CD4-positive, alpha-beta T cell (primary cell): ENCODE measurements around the gene TMEM200B. TPM values are rescaled to one million over a fixed set of nuclear protein-coding genes. Genes with fewer than 3 reads are reported as not detected.

ENCODE experiments used
- ATAC-seq: fragments of 200-7000 bp; cut with Tn5 transposase; one replicate; pipeline ENCODE4 v1.10.0; 2022; ENCODE audit warnings: mild to moderate bottlenecking; ENCODE audit not compliant: poor library complexity
- CTCF ChIA-PET: fragments of 350-600 bp; sonication (Branson Sonifier 250); formaldehyde crosslinking; loops from one replicate; lab custom pipeline; 2021; ENCODE audit warnings: antibody characterized with exemption, inconsistent platforms; lab: Charles Lee
- POLR2A ChIA-PET: fragments of 350-600 bp; sonication (Branson Sonifier 250); formaldehyde crosslinking; loops from one replicate; lab custom pipeline; 2021; ENCODE audit warnings: antibody characterized with exemption, inconsistent platforms; lab: Charles Lee
- DNase-seq, 14 experiments: peaks; one replicate each; pipeline ENCODE4 v3.0.0-alpha.2; 2013 to 2020; ENCODE audit warnings: mixed read lengths in 2 of 14
- H3K27ac ChIP-seq, 2 donors: one replicate each; pipeline versions ENCODE4 v1.5.1 to v1.7.0; 2013; ENCODE audit warnings: low read length in 2 of 2, low read depth in 1 of 2, mild to moderate bottlenecking in 1 of 2
- H3K27me3 ChIP-seq, 2 experiments: 1 replicate in 1 of 2; 2 replicates in 1 of 2; pipeline versions ENCODE4 v1.6.1 to v1.7.0; 2013; ENCODE audit warnings: low read length in 2 of 2, control low read depth in 1 of 2, mild to moderate bottlenecking in 1 of 2, moderate library complexity in 1 of 2; ENCODE audit not compliant: insufficient read depth in 2 of 2, control insufficient read depth in 1 of 2
- H3K36me3 ChIP-seq: one replicate; pipeline ENCODE4 v1.6.1; 2013; ENCODE audit warnings: low read length, control low read depth; ENCODE audit not compliant: insufficient read depth
- H3K4me1 ChIP-seq: one replicate; pipeline ENCODE4 v1.6.1; 2013; ENCODE audit warnings: low read length, control low read depth; ENCODE audit not compliant: insufficient read depth
- H3K4me3 ChIP-seq: one replicate; pipeline ENCODE4 v1.5.1; 2013; ENCODE audit warnings: mild to moderate bottlenecking, low read length, moderate library complexity
- H3K9me3 ChIP-seq, 2 experiments: 1 replicate in 1 of 2; 2 replicates in 1 of 2; pipeline versions ENCODE4 v1.6.1 to v1.7.0; 2013; ENCODE audit warnings: low read length in 2 of 2, mild to moderate bottlenecking in 2 of 2, control low read depth in 1 of 2, moderate library complexity in 1 of 2; ENCODE audit not compliant: control insufficient read depth in 1 of 2, insufficient read depth in 1 of 2
- H3K27ac Mint-ChIP-seq: one replicate; pipeline ENCODE4 v1.8.0; 2020; ENCODE audit warnings: mixed read lengths
- H3K27me3 Mint-ChIP-seq: one replicate; pipeline ENCODE4 v1.8.0; 2021; ENCODE audit warnings: mixed read lengths
- H3K36me3 Mint-ChIP-seq: one replicate; pipeline ENCODE4 v1.8.0; 2021; ENCODE audit warnings: low read depth, mixed read lengths
- H3K4me1 Mint-ChIP-seq: one replicate; pipeline ENCODE4 v1.8.0; 2021; ENCODE audit warnings: low read depth, mixed read lengths
- H3K4me3 Mint-ChIP-seq: one replicate; pipeline ENCODE4 v1.8.0; 2020; ENCODE audit warnings: mild to moderate bottlenecking, mixed read lengths
- H3K9me3 Mint-ChIP-seq: one replicate; pipeline ENCODE4 v1.8.0; 2020; ENCODE audit warnings: mixed read lengths
- CTCF ChIP-seq: fragments of 200-600 bp; IDR thresholded peaks from one replicate; pipeline ENCODE4 v1.8.0; 2022; ENCODE audit warnings: antibody characterized with exemption, mild to moderate bottlenecking
- intact Hi-C, 2 experiments: fragments of 100-400 bp; cut with DNase I in 1 of 2; cut with micrococcal nuclease in 1 of 2; formaldehyde crosslinking; loops; one replicate each; pipeline versions ENCODE4 v1.15.1 to v1.9.0; 2023 to 2025; cut with DNase I, micrococcal nuclease
- total RNA-seq, 174 experiments: library from RNA in 2 of 174; stranded (reverse) in 2 of 174; gene quantifications; one replicate each; pipeline ENCODE4 v1.2.3 and lab custom pipeline; 2021 to 2026

TMEM200B gene
- total RNA-seq, 2 experiments from 2014 or later: not detected

GRCh38 chr1:29171089-29171488 lies 47.4 kb upstream of the TMEM200B start:
- no peak for ATAC-seq
- H3K27ac Mint-ChIP-seq: peak overlapping the region; percentile 48
- POLR2A ChIA-PET: interaction anchor here (0.5 to 4.8 kb wide), 3 partner anchors 10 to 519 kb away, joined by 3 to 37 read pairs (median 4); partner anchors contain the start of gene SRSF4

GRCh38 chr1:29169976-29170375 lies 46.3 kb upstream of the TMEM200B start:
- Histone ChIP-seq H3K27ac (no peak overlapping the region), H3K4me1 (peaks cover 40% of the 10 kb centered on the region), H3K27me3 (no peaks in the 10 kb centered on the region), H3K4me3 (no peak overlapping the region), H3K9me3 (no peaks in the 10 kb centered on the region), H3K36me3 (peaks cover 41% of the 10 kb centered on the region)
- DNase-seq (no peak), ATAC-seq (no peak)
- H3K4me1 Mint-ChIP-seq: peaks cover 78% of the 10 kb centered on the region
- CTCF ChIA-PET: interaction anchor here (1.0 to 1.6 kb wide), 4 partner anchors 9 to 33 kb away, joined by 4 to 5 read pairs (median 4); partner anchors contain the start of gene SRSF4
- peak overlapping the region; percentile 48 for H3K27ac Mint-ChIP-seq
- POLR2A ChIA-PET: interaction anchor here (0.8 to 4.8 kb wide), 2 partner anchors 11 to 501 kb away, joined by 4 to 37 read pairs; partner anchors contain the start of gene SRSF4
- intact Hi-C loops: loop anchor here in 1 of 2 experiments (10.0 kb wide), 1 partner anchor 45 kb away; the partner anchor contains the start of gene TMEM200B
- H3K4me3 Mint-ChIP-seq: no peak overlapping the region
- no peak for TF ChIP-seq CTCF
- H3K36me3 Mint-ChIP-seq: peaks cover 78% of the 10 kb centered on the region
- H3K27me3 Mint-ChIP-seq: no peaks in the 10 kb centered on the region
- no peaks in the 10 kb centered on the region for H3K9me3 Mint-ChIP-seq

More at GRCh38 chr1:29171089-29171488, 47.4 kb upstream of the TMEM200B start:
- Histone ChIP-seq H3K27ac (no peak overlapping the region), H3K4me1 (peaks cover 47% of the 10 kb centered on the region), H3K9me3 (no peaks in the 10 kb centered on the region), H3K4me3 (no peak overlapping the region), H3K27me3 (no peaks in the 10 kb centered on the region), H3K36me3 (peaks cover 29% of the 10 kb centered on the region)
- H3K4me1 Mint-ChIP-seq: peaks cover 67% of the 10 kb centered on the region
- no peaks in the 10 kb centered on the region for H3K27me3 Mint-ChIP-seq
- H3K4me3 Mint-ChIP-seq: peak overlapping the region; percentile 14
- CTCF ChIA-PET: interaction anchor here (1.3 kb wide), 1 partner anchor 26 kb away, joined by 3 read pairs; no protein-coding TSS in a partner anchor
- TF ChIP-seq CTCF: no peak
- intact Hi-C loops: loop anchor here in 1 of 2 experiments (10.0 kb wide), 1 partner anchor 46 kb away; the partner anchor contains the start of gene TMEM200B
- no peak for DNase-seq
- no peaks in the 10 kb centered on the region for H3K9me3 Mint-ChIP-seq
- peaks cover 71% of the 10 kb centered on the region for H3K36me3 Mint-ChIP-seq

GRCh38 chr1:29167904-29168303 lies 44.2 kb upstream of the TMEM200B start:
- CTCF ChIA-PET: interaction anchor here (1.2 kb wide), 1 partner anchor 13 kb away, joined by 4 read pairs; the partner anchor contains the start of gene SRSF4
- DNase-seq: no peak
- H3K36me3 ChIP-seq: peaks cover 61% of the 10 kb centered on the region
- Mint-ChIP-seq H3K36me3 (peaks cover 88% of the 10 kb centered on the region), H3K4me1 (peaks cover 90% of the 10 kb centered on the region), H3K27ac (no peak overlapping the region), H3K4me3 (no peak overlapping the region), H3K27me3 (no peaks in the 10 kb centered on the region), H3K9me3 (no peaks in the 10 kb centered on the region)
- POLR2A ChIA-PET: interaction anchor here (0.8 to 3.1 kb wide), 2 partner anchors 13 to 586 kb away, joined by 4 to 19 read pairs; partner anchors contain the start of gene SRSF4
- intact Hi-C loops: no loop called here
- H3K4me3 ChIP-seq: no peak overlapping the region
- H3K4me1 ChIP-seq: peaks cover 30% of the 10 kb centered on the region
- ATAC-seq: no peak
- no peaks in the 10 kb centered on the region for H3K9me3 ChIP-seq
- no peak overlapping the region for H3K27ac ChIP-seq
- TF ChIP-seq CTCF: no peak
- no peaks in the 10 kb centered on the region for H3K27me3 ChIP-seq
